HG02642 (cell line): ENCODE measurements around the gene GGA2.
"Not testable (repeated sequence)": the region's sequence is repeated elsewhere in the genome, so short reads cannot be mapped to it uniquely, and the experiment has no call there.

Experiments
- ATAC-seq: cut with Tn5 transposase; IDR thresholded peaks from one replicate; pipeline ENCODE4 v1.9.1; 2021; ENCODE audit warnings: mild to moderate bottlenecking; ENCODE audit not compliant: unreplicated experiment, poor library complexity

GGA2 gene

GRCh38 chr16:23510164-23510914 is at the start of gene GGA2:
GGA2 (minus strand) TSS chr16:23510494; CDS start chr16:23510411, 83 bp downstream.
- peak; percentile 87 for ATAC-seq

DNA sequence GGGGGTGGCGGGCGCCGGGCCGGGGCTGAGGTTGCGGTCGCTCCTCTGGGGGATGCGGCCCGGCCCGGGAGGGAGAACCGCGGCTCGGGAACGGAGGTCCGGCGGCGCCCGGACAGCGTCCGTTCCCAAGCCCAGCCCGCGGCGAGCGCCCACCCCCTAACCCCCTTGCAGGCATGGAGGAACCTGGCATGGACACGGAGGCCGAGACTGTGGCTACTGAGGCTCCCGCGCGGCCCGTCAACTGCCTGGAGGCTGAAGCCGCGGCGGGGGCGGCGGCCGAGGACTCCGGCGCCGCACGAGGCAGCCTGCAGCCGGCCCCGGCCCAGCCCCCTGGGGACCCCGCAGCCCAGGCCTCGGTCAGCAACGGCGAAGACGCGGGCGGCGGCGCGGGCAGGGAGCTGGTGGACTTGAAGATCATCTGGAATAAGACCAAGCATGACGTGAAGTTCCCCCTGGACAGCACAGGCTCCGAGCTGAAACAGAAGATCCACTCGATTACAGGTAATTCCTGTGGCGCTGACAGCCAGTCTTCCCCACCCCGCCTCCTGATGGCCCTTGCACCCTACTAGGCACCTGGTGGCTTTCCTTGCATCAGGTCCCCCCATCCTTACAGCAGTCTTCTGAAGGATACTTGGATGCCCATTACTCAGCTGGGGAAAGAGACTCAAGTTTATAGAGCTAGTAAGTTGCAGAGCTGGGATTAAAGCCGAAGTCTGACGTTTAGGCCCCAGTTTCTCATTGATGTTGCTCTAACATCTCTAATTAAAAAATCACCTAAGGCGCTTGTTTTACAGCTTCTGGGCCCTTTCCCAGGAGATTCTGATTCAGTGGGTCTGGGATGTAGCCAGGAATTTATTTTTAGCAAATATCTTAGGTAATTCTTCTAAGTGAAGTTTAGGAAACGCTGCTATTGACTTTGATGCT is 47.7 kb upstream of the GGA2 start:
- peak; percentile 11 for ATAC-seq

GRCh38 chr16:23556881-23557778 is 46.8 kb upstream of the GGA2 start, which contains the start of the genes EARS2 and UBFD1:
EARS2 (minus strand) TSS chr16:23557350; CDS start chr16:23557343, 7 bp downstream.
UBFD1 (plus strand) TSS chr16:23557727; CDS start chr16:23557743, 16 bp downstream.
- ATAC-seq: peak; percentile 92

DNA sequence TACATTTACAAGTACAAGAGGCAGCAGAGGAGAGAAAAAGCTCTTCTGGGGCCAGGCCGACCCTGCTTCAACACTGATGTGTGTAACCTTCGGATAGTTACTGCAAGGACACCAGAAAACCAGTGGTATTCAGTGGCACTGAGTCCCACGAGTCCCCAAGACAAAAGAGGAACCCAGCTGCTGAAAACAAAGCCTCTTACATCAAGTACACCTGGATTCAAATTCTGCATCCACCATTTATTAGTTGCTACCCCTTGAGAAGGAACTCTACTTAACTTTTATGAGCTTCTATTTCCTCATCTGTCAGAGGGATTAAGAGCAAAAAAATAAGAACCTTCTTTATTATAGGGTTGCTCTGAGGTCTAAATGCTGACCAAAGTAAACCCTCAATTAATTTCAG is 44.2 kb upstream of the GGA2 start:
- ATAC-seq: no peak

GRCh38 chr16:23552161-23552560 is 41.9 kb upstream of the GGA2 start:
- ATAC-seq: no peak

- no peak for ATAC-seq
These were observed 39.6 kb upstream of the GGA2 start for GRCh38 chr16:23549938-23550337.

DNA sequence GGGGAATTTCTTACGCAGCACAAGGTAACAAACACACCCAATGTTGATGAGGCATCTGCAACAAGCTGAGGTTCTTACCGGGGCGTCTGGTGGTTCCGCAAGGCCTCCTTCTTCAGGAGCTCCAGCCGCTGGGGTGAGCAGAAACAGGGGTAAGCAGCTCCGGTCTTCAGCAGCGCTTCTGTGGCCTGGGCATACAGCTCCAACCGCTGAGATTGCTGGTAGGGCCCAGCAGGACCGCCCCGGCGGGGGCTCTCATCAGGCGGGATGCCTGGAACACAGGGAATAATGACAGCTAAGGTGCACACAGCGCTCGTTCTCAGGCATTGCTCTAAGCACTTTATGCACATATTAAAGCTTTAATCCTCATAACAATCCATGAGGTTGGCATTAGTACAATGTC is 34.1 kb upstream of the GGA2 start:
- no peak for ATAC-seq

- not testable (repeated sequence) for ATAC-seq
These were observed 30.5 kb upstream of the GGA2 start for GRCh38 chr16:23540817-23541178.

- no peak for ATAC-seq
These were observed 29.9 kb upstream of the GGA2 start for GRCh38 chr16:23539984-23540816.

- no peak for ATAC-seq
These were observed 28.6 kb upstream of the GGA2 start for GRCh38 chr16:23538919-23539278.

- no peak for ATAC-seq
These were observed 27.1 kb upstream of the GGA2 start for GRCh38 chr16:23537390-23537789.

- ATAC-seq: no peak
These were observed 25.6 kb upstream of the GGA2 start for GRCh38 chr16:23535901-23536300.

DNA sequence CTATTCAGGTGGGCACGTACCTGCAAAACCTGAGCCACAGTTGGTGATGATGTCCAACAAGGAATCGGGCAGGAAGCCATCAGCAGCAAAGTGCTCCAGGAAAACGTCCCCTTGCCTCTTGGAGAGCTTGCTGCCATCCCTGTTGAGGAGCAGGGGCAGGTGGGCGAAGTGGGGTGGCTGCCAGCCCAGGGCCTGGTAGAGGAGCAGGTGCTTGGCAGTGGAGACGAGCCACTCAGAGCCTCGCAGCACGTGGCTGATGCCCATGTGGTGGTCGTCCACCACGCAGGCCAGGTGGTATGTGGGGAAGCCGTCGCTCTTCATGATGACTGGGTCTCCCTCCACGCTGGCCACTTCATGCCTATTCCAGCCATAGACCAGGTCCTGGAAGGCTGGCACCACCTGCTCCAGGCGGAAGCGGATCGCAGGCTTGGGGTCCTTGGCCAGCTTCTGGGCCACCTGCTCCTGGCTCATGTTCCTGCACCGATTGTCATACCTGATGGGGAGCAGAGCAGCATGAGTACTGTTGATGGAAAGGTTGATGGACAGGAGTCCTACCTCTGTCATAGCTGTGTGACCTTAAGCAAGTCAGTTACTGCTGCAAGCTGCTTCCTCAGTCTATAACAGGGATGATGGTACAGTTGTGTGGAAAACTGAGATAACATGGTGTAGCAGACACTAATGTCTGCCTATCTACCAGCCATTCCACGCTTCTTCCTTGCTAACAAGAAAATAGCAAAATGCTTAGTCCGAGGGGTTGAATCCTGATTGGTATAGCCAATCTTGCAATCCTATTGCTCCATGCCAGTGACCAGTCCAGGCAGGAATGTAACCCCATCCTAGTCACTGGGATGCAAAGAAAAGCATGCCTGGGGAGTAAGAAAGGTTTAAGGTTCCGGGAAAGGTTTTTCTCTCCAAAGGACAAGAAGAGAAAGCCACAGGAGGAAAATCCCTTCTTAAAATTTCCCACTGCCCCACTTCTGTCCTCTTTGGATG is 24.9 kb upstream of the GGA2 start:
- ATAC-seq: no peak

DNA sequence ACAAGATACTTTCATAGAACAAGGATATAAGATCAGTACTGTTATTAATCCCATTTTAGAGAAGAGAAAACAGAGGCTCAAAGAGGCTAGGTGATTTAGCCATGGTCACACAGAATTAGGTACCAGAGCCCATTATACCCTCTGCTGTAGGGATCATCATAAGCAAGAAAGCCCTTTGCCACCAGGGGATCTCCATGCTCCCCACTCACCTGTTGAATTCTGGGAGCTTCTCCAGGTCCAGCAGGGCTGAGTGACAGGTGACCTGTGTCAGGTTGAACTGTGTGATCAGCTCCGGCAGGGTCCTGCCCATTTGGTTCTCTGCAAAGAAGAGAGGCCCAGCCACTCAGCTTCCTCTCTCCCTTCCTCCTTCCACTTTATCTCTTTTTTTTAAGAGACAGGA is 22.2 kb upstream of the GGA2 start:
- no peak for ATAC-seq

DNA sequence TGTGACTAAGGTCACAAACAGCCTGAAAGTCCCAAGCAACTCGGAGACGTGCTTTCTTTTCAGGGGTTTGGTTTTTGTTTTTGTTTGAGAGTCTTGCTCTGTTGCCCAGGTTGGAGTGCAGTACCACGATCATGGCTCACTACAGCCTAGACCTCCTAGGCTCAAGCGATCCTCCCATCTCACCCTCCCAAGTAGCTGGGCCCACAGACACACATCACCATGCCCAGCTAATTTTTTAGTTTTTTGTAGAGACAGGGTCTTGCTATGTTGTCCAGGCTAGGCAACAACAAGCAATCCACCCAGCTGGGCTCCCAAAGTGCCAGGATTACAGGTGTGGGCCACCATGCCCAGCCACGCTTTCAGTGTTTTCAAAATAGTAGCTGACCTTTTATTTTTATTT is 19.8 kb upstream of the GGA2 start:
- no peak for ATAC-seq

GRCh38 chr16:23528644-23529310 is 18.5 kb upstream of the GGA2 start:
- no peak for ATAC-seq

DNA sequence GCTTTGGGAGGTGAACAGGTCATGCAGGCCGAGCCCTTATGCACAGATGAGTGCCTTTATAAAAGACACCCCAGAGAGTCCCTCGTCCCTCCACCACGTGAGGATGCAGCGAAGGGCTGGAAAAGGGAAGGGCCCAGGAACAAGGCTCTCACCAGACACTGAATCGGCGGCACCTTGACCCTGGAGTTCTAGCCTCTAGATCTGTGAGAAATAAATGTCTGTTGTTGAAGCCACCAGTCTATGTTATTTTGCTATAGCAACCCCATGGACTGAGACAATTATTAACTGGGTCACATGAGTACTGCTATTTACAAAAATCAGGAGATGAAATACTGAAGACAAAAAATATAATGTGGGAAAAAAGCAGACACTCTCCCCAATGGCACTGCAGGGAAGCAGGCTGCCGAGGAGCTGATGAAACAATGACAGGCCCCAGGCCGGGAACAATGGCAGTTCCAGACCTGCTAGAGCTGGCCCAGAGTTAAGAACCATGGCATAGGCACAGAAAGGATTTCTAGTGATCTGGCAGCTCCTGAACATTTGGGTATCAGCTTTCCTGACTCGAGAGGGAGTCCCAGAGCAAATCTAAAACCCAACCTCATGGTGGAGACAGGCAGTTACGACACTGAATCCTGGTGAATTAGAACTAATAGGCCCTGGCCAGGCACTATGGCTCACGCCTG is 17.8 kb upstream of the GGA2 start:
- ATAC-seq: no peak
